IMR-90 (cell line): ENCODE data around the gene THADA. TPM values are rescaled to one million over a fixed set of nuclear protein-coding genes. Genes with fewer than 3 reads are reported as not detected.

Experiments used
- ATAC-seq: fragments of 200-7000 bp; cut with Tn5 transposase; 2 replicates; pipeline ENCODE4 v1.9.1; 2020; ENCODE audit warnings: low read depth, mild to moderate bottlenecking, moderate library complexity
- BruUV-seq: library from RNA; stranded (reverse); fragments of 400-500 nt; replicated peaks from 2 replicates; lab custom pipeline; 2021; lab: Mats Ljungman, UMichigan
- CTCF ChIA-PET: fragments of 300-600 bp; formaldehyde crosslinking; extraction: SDS; loops from one replicate; lab custom pipeline; 2021; ENCODE audit warnings: antibody characterized with exemption; lab: Yijun Ruan, JAX
- POLR2A ChIA-PET: fragments of 300-600 bp; sonication (Branson Sonifier 250); formaldehyde crosslinking; loops from one replicate; lab custom pipeline; 2022; ENCODE audit warnings: antibody characterized with exemption; ENCODE audit not compliant: unreplicated experiment; lab: Charles Lee
- DNase-seq: peaks from one replicate; pipeline ENCODE4 v3.0.0; 2013
- H2AFZ ChIP-seq: replicated peaks from 2 replicates; pipeline ENCODE3; 2013; ENCODE audit warnings: low read length, mild to moderate bottlenecking; ENCODE audit not compliant: poor library complexity
- H2AK5ac ChIP-seq: 2 replicates; pipeline ENCODE4 v1.6.1; 2013; ENCODE audit warnings: low read depth, low read length, inconsistent platforms
- H2AK9ac ChIP-seq: replicated peaks from 2 replicates; pipeline ENCODE3; 2013; ENCODE audit warnings: mild to moderate bottlenecking, low read depth, low read length, moderate library complexity; ENCODE audit not compliant: poor library complexity
- H2BK120ac ChIP-seq: 2 replicates; pipeline ENCODE4 v1.6.1; 2013; ENCODE audit warnings: low read depth, low read length, inconsistent platforms
- H2BK15ac ChIP-seq: 3 replicates; pipeline ENCODE4 v1.6.1; 2013; ENCODE audit warnings: low read depth, low read length, inconsistent platforms
- H2BK20ac ChIP-seq: 2 replicates; pipeline ENCODE4 v1.6.1; 2013; ENCODE audit warnings: low read depth, mild to moderate bottlenecking, inconsistent platforms, low read length, moderate library complexity
- H2BK5ac ChIP-seq: 2 replicates; pipeline ENCODE4 v1.6.1; 2013; ENCODE audit warnings: mild to moderate bottlenecking, low read depth, low read length, inconsistent platforms; ENCODE audit not compliant: poor library complexity, severe bottlenecking
- H3K14ac ChIP-seq: replicated peaks from 2 replicates; pipeline ENCODE4 v1.6.1; 2013; ENCODE audit warnings: low read depth, low read length, inconsistent platforms
- H3K18ac ChIP-seq: 2 replicates; pipeline ENCODE4 v1.6.1; 2013; ENCODE audit warnings: low read depth, low read length, control low read depth
- H3K23ac ChIP-seq: 2 replicates; pipeline ENCODE4 v1.6.1; 2013; ENCODE audit warnings: low read depth, low read length, inconsistent platforms
- H3K27ac ChIP-seq: 2 replicates; pipeline ENCODE4 v1.5.1; 2013; ENCODE audit warnings: mild to moderate bottlenecking, control low read depth, low read length; ENCODE audit not compliant: insufficient read depth
- H3K27me3 ChIP-seq: 2 replicates; pipeline ENCODE4 v1.6.1; 2013; ENCODE audit warnings: low read length; ENCODE audit not compliant: control insufficient read depth, insufficient read depth
- H3K36me3 ChIP-seq: 2 replicates; pipeline ENCODE4 v1.6.1; 2013; ENCODE audit warnings: low read length, mixed read lengths; ENCODE audit not compliant: control insufficient read depth, insufficient read depth
- H3K4ac ChIP-seq: 2 replicates; pipeline ENCODE4 v1.6.1; 2013; ENCODE audit warnings: low read depth, low read length, inconsistent platforms
- H3K4me1 ChIP-seq: 2 replicates; pipeline ENCODE4 v1.6.1; 2013; ENCODE audit warnings: low read length, mixed read lengths; ENCODE audit not compliant: control insufficient read depth, insufficient read depth
- H3K4me2 ChIP-seq: 2 replicates; pipeline ENCODE4 v1.6.1; 2013; ENCODE audit warnings: low read depth, mild to moderate bottlenecking, control low read depth, low read length, moderate library complexity
- H3K4me3 ChIP-seq: 2 replicates; pipeline ENCODE4 v1.5.1; 2013; ENCODE audit warnings: low read depth, mild to moderate bottlenecking, control low read depth, low read length, moderate library complexity; ENCODE audit not compliant: insufficient read depth
- H3K56ac ChIP-seq: 2 replicates; pipeline ENCODE4 v1.6.1; 2013; ENCODE audit warnings: low read length, inconsistent platforms; ENCODE audit not compliant: insufficient read depth; ENCODE audit errors: extremely low read depth
- H3K79me1 ChIP-seq, 2 experiments: 2 replicates each; pipeline ENCODE4 v1.6.1; 2013; ENCODE audit warnings: low read length in 2 of 2, inconsistent platforms in 1 of 2, low read depth in 1 of 2
- H3K9ac ChIP-seq: 2 replicates; pipeline ENCODE4 v1.6.1; 2013; ENCODE audit warnings: low read depth, low read length, control low read depth
- H3K9me1 ChIP-seq: 2 replicates; pipeline ENCODE4 v1.6.1; 2013; ENCODE audit warnings: low read length, inconsistent platforms; ENCODE audit not compliant: insufficient read depth
- H3K9me3 ChIP-seq: 2 replicates; pipeline ENCODE4 v1.6.1; 2013; ENCODE audit warnings: low read length; ENCODE audit not compliant: control insufficient read depth, insufficient read depth
- H4K20me1 ChIP-seq: 2 replicates; pipeline ENCODE4 v1.6.1; 2013; ENCODE audit warnings: low read length, inconsistent platforms; ENCODE audit not compliant: insufficient read depth
- H4K5ac ChIP-seq: 2 replicates; pipeline ENCODE4 v1.6.1; 2013; ENCODE audit warnings: mild to moderate bottlenecking, low read depth, low read length, control low read depth
- H4K8ac ChIP-seq, 2 experiments: 2 replicates each; pipeline ENCODE4 v1.6.1; 2013; ENCODE audit warnings: low read depth in 2 of 2, low read length in 2 of 2, control low read depth in 1 of 2, inconsistent platforms in 1 of 2
- H4K91ac ChIP-seq: 2 replicates; pipeline ENCODE4 v1.6.1; 2013; ENCODE audit warnings: low read depth, low read length, inconsistent platforms; ENCODE audit not compliant: insufficient read depth
- BHLHE40 ChIP-seq: fragments of 150-350 bp; IDR thresholded peaks from 2 replicates; pipeline ENCODE4 v1.6.1; 2016; ENCODE audit warnings: mild to moderate bottlenecking, low read depth, low read length
- CEBPB ChIP-seq: IDR thresholded peaks from 2 replicates; pipeline ENCODE4 v1.6.1; 2012; ENCODE audit warnings: low read depth, low read length, improper control_type of control experiment
- CHD1 ChIP-seq: IDR thresholded peaks from 2 replicates; pipeline ENCODE4 v1.6.1; 2012; ENCODE audit warnings: low read depth, low read length, improper control_type of control experiment
- FOS ChIP-seq: fragments of 150-350 bp; IDR thresholded peaks from 2 replicates; pipeline ENCODE4 v1.6.1; 2016; ENCODE audit warnings: low read depth, low read length
- MAFK ChIP-seq: IDR thresholded peaks from 2 replicates; pipeline ENCODE4 v1.6.1; 2012; ENCODE audit warnings: low read depth, low read length, improper control_type of control experiment
- MAZ ChIP-seq: IDR thresholded peaks from 2 replicates; pipeline ENCODE4 v1.6.1; 2012; ENCODE audit warnings: low read depth, mild to moderate bottlenecking, low read length, improper control_type of control experiment, moderate library complexity, borderline replicate concordance
- MXI1 ChIP-seq: IDR thresholded peaks from 2 replicates; pipeline ENCODE4 v1.6.1; 2012; ENCODE audit warnings: low read depth, mild to moderate bottlenecking, low read length, moderate library complexity, borderline replicate concordance
- NFE2L2 ChIP-seq: fragments of 150-350 bp; IDR thresholded peaks from 2 replicates; pipeline ENCODE4 v1.6.1; 2016; ENCODE audit warnings: low read depth, mild to moderate bottlenecking, low read length
- POLR2A ChIP-seq: IDR thresholded peaks from 2 replicates; pipeline ENCODE4 v1.6.1; 2012; ENCODE audit warnings: mild to moderate bottlenecking, low read depth, low read length
- RAD21 ChIP-seq: IDR thresholded peaks from 2 replicates; pipeline ENCODE4 v1.6.1; 2012; ENCODE audit warnings: low read length, improper control_type of control experiment
- RCOR1 ChIP-seq: IDR thresholded peaks from 2 replicates; pipeline ENCODE4 v1.6.1; 2012; ENCODE audit warnings: mild to moderate bottlenecking, low read length, improper control_type of control experiment; ENCODE audit not compliant: insufficient replicate concordance
- RFX5 ChIP-seq: IDR thresholded peaks from 2 replicates; pipeline ENCODE4 v1.8.0; 2012; ENCODE audit warnings: low read depth, mild to moderate bottlenecking, low read length, moderate library complexity
- SMC3 ChIP-seq: fragments of 150-350 bp; IDR thresholded peaks from 2 replicates; pipeline ENCODE4 v1.6.1; 2016; ENCODE audit warnings: low read depth, mild to moderate bottlenecking, antibody characterized with exemption, low read length, moderate library complexity
- WGBS, 2 experiments: methylation state at CpG; one replicate each; pipeline versions ENCODE4 v1.1.5 to v1.1.7; 2013; ENCODE audit warnings: missing lambda C conversion rate in 2 of 2; ENCODE audit not compliant: insufficient read length in 1 of 2; ENCODE audit errors: extremely low coverage in 2 of 2; 5-methylcytosine and 5-hydroxymethylcytosine counted together
- dilution Hi-C: fragments of 300-500 bp; cut with HindIII; formaldehyde crosslinking; loops from one replicate; pipeline ENCODE4 v1.14.3; 2018; ENCODE audit warnings: low sequenced_read_pairs; ENCODE audit not compliant: unreplicated experiment
- in situ Hi-C: fragments of 300-500 bp; cut with MboI; formaldehyde crosslinking; loops from 3 replicates; pipeline ENCODE4 v1.14.3; 2019; ENCODE audit warnings: low sequenced_read_pairs, inconsistent platforms, mixed read lengths
- intact Hi-C: fragments of 100-400 bp; cut with micrococcal nuclease; formaldehyde crosslinking; loops from 2 replicates; pipeline ENCODE4 v1.10.0; 2022
- polyA plus RNA-seq, 3 experiments: library from polyadenylated mRNA; depleted of rRNA; stranded (reverse); fragments of >200 nt; gene quantifications; 2 replicates each; pipeline ENCODE4 v1.2.3, GENCODE V29; 2012; ENCODE audit warnings: low replicate concordance in 1 of 3
- total RNA-seq: library from RNA; depleted of rRNA; stranded (reverse); fragments of >200 nt; gene quantifications from 2 replicates; pipeline ENCODE4 v1.2.3, GENCODE V29; 2012
- TF ChIP-seq, protein P1 (sequence below): fragments of 150-350 bp; IDR thresholded peaks from 2 replicates; pipeline ENCODE4 v1.6.1; 2016; ENCODE audit warnings: low read depth, mild to moderate bottlenecking, low read length, moderate library complexity, borderline replicate concordance
- TF ChIP-seq, protein P2 (sequence below): conservative IDR thresholded peaks from 2 replicates; pipeline ENCODE4 v1.5.1; 2012; ENCODE audit warnings: mild to moderate bottlenecking, low read depth, low read length, improper control_type of control experiment
- TF ChIP-seq, protein P3 (sequence below): fragments of 150-350 bp; IDR thresholded peaks from 2 replicates; pipeline ENCODE4 v1.6.1; 2017; ENCODE audit warnings: mild to moderate bottlenecking, antibody characterized with exemption, low read length, low read depth

The THADA gene
- total and polyA plus RNA-seq, 2 of the 4 experiments (the other 2 are of a cell fraction): 10.5 to 21.3 TPM

DNA sequence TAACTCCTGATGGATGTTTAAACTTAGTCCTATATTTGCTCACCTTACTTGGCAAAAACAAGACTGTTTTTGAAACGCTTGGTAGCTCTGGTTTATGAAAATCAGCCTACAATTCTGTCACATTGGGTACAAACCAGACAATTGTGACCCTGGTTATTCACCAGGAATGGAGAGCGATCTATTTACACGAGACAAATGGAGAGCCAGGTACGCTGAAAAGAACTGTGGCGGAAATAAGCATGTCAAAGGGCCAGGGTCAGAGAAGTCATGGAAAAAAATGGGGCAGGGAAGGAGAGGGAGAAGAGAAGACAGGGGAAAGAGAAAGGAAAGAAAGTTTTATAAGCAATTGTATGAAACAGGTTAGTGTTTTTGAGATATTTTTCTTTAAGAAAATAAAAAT lies 250.0 kb downstream of the THADA start:
- ATAC-seq: no peak

More for the DNA sequence above, 250.0 kb downstream of the THADA start:
- Histone ChIP-seq H3K27me3 (no peaks in the 10 kb centered on the region), H3K56ac (no peak overlapping the region), H3K23ac (no peak overlapping the region), H3K9ac (no peak overlapping the region), H3K27ac (no peak overlapping the region), H3K18ac (no peak overlapping the region), H2BK20ac (no peak overlapping the region), H3K4ac (no peak overlapping the region), H3K36me3 (no peaks in the 10 kb centered on the region), H3K79me1 (peaks cover 0 to 14% of the 10 kb centered on the region in 2 experiments; a peak in 2 of 4 replicates), H2AK9ac (no peak overlapping the region), H3K9me3 (no peaks in the 10 kb centered on the region), H4K5ac (no peak overlapping the region), H4K91ac (no peak overlapping the region), H3K4me2 (no peak overlapping the region), H3K4me1 (peaks cover 45% of the 10 kb centered on the region), H2BK5ac (no peak overlapping the region), H3K14ac (no peak overlapping the region), H2AFZ (no peak overlapping the region), H4K20me1 (peaks cover 2% of the 10 kb centered on the region; the same call in 1 of the 2 replicates), H3K4me3 (no peak overlapping the region), H2AK5ac (no peak overlapping the region; the same call in 1 of the 2 replicates), H2BK120ac (peak overlapping the region; percentile 48; the same call in 1 of the 2 replicates), H2BK15ac (no peak overlapping the region), H3K9me1 (peaks cover 27% of the 10 kb centered on the region), H4K8ac (no peak overlapping the region)
- TF ChIP-seq CEBPB (no peak), NFE2L2 (no peak), MAZ (no peak), FOS (no peak), SMC3 (no peak), MAFK (no peak), RFX5 (no peak), RCOR1 (no peak), CHD1 (no peak), MXI1 (no peak), RAD21 (no peak), POLR2A (no peak), BHLHE40 (no peak)
- TF ChIP-seq, protein P1, sequence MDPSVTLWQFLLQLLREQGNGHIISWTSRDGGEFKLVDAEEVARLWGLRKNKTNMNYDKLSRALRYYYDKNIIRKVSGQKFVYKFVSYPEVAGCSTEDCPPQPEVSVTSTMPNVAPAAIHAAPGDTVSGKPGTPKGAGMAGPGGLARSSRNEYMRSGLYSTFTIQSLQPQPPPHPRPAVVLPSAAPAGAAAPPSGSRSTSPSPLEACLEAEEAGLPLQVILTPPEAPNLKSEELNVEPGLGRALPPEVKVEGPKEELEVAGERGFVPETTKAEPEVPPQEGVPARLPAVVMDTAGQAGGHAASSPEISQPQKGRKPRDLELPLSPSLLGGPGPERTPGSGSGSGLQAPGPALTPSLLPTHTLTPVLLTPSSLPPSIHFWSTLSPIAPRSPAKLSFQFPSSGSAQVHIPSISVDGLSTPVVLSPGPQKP: no peak
- TF ChIP-seq, protein P2, sequence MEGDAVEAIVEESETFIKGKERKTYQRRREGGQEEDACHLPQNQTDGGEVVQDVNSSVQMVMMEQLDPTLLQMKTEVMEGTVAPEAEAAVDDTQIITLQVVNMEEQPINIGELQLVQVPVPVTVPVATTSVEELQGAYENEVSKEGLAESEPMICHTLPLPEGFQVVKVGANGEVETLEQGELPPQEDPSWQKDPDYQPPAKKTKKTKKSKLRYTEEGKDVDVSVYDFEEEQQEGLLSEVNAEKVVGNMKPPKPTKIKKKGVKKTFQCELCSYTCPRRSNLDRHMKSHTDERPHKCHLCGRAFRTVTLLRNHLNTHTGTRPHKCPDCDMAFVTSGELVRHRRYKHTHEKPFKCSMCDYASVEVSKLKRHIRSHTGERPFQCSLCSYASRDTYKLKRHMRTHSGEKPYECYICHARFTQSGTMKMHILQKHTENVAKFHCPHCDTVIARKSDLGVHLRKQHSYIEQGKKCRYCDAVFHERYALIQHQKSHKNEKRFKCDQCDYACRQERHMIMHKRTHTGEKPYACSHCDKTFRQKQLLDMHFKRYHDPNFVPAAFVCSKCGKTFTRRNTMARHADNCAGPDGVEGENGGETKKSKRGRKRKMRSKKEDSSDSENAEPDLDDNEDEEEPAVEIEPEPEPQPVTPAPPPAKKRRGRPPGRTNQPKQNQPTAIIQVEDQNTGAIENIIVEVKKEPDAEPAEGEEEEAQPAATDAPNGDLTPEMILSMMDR: no peak
- TF ChIP-seq, protein P3, sequence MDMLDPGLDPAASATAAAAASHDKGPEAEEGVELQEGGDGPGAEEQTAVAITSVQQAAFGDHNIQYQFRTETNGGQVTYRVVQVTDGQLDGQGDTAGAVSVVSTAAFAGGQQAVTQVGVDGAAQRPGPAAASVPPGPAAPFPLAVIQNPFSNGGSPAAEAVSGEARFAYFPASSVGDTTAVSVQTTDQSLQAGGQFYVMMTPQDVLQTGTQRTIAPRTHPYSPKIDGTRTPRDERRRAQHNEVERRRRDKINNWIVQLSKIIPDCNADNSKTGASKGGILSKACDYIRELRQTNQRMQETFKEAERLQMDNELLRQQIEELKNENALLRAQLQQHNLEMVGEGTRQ: no peak
- DNase-seq: no peak
- BruUV-seq: no TSS peak
- in situ Hi-C loops: no loop called here
- dilution Hi-C loops: no loop called here
- intact Hi-C loops: loop anchor here (5.0 kb wide), 1 partner anchor 131 kb away; no protein-coding TSS in a partner anchor
- 95% methylated on average over 4 of the region's 5 CpGs; no CpG with 5 or more reads in 1 of the 2 experiments for WGBS, 2 experiments
- ChIA-PET POLR2A (no interaction called here), CTCF (no interaction called here)
